GM12878 (cell line): ENCODE results near the gene UBASH3B. TPM values are rescaled to one million over a fixed set of nuclear protein-coding genes. Genes with fewer than 3 reads are reported as not detected.

Source experiments
- ATAC-seq: fragments of 200-7000 bp; cut with Tn5 transposase; 3 replicates; pipeline ENCODE4 v1.9.1; 2020; ENCODE audit warnings: mild to moderate bottlenecking, moderate library complexity
- BruUV-seq: library from RNA; stranded (reverse); fragments of 400-500 nt; replicated peaks from 2 replicates; lab custom pipeline; 2021; lab: Mats Ljungman, UMichigan
- CTCF ChIA-PET: fragments of 300-600 bp; sonication (Branson Sonifier 250); formaldehyde crosslinking; extraction: SDS; loops from one replicate; lab custom pipeline; 2021; ENCODE audit warnings: inconsistent platforms; lab: Yijun Ruan, JAX
- POLR2A ChIA-PET: fragments of 350-600 bp; formaldehyde crosslinking; extraction: SDS; loops from one replicate; lab custom pipeline; 2021; ENCODE audit warnings: inconsistent platforms; lab: Charles Lee
- RAD21 ChIA-PET: fragments of 300-600 bp; sonication (Branson Sonifier 250); formaldehyde crosslinking; loops from one replicate; lab custom pipeline; 2023; ENCODE audit warnings: antibody characterized with exemption; ENCODE audit not compliant: unreplicated experiment; lab: Charles Lee
- SMC1A ChIA-PET: fragments of 300-600 bp; sonication (Branson Sonifier 250); formaldehyde crosslinking; loops from one replicate; lab custom pipeline; 2023; ENCODE audit not compliant: unreplicated experiment, uncharacterized antibody; lab: Charles Lee
- DNase-seq: peaks from one replicate; pipeline ENCODE4 v3.0.0-alpha.2; 2011; ENCODE audit warnings: low read depth, low spot score
- FAIRE-seq: peaks from 3 replicates; lab custom pipeline; 2011; peaks lifted over from hg19 to GRCh38; lab: Jason Lieb, UNC
- H2AFZ ChIP-seq: 2 replicates; pipeline ENCODE4 v1.6.0; 2011; ENCODE audit warnings: low read depth, low read length, control low read depth; ENCODE audit not compliant: control insufficient read depth
- H3K27ac ChIP-seq: 2 replicates; pipeline ENCODE4 v1.5.1; 2011; ENCODE audit warnings: control low read depth; ENCODE audit not compliant: control insufficient read depth, insufficient read depth
- H3K27me3 ChIP-seq, 2 experiments: replicated peaks in 1 of 2; 2 replicates each; pipeline versions ENCODE4 v1.6.0 to v1.6.1; 2011; ENCODE audit warnings: low read length in 1 of 2; ENCODE audit not compliant: control insufficient read depth in 2 of 2, insufficient read depth in 2 of 2
- H3K36me3 ChIP-seq, 2 experiments: 2 replicates each; pipeline ENCODE4 v1.5.1; 2011; ENCODE audit warnings: low read length in 1 of 2; ENCODE audit not compliant: control insufficient read depth in 2 of 2, insufficient read depth in 2 of 2
- H3K4me1 ChIP-seq: 2 replicates; pipeline ENCODE4 v1.6.1; 2011; ENCODE audit warnings: mild to moderate bottlenecking, low read length, moderate library complexity, mixed read lengths; ENCODE audit not compliant: control insufficient read depth, insufficient read depth
- H3K4me2 ChIP-seq: 2 replicates; pipeline ENCODE4 v1.6.0; 2011; ENCODE audit warnings: control low read depth; ENCODE audit not compliant: control insufficient read depth, insufficient read depth
- H3K4me3 ChIP-seq: fragments of 200-600 bp; sonication (generic); 2 replicates; pipeline ENCODE4 v1.5.1; 2016
- H3K79me2 ChIP-seq: 2 replicates; pipeline ENCODE4 v1.6.0; 2011; ENCODE audit warnings: low read length; ENCODE audit not compliant: control insufficient read depth, insufficient read depth
- H3K9ac ChIP-seq: 2 replicates; pipeline ENCODE4 v1.8.0; 2011; ENCODE audit warnings: low read length, control low read depth, mixed read lengths; ENCODE audit not compliant: control insufficient read depth, insufficient read depth
- H3K9me3 ChIP-seq: replicated peaks from 3 replicates; pipeline ENCODE4 v1.5.1; 2011; ENCODE audit warnings: mild to moderate bottlenecking, low read length; ENCODE audit not compliant: control insufficient read depth, insufficient read depth
- H4K20me1 ChIP-seq: 2 replicates; pipeline ENCODE4 v1.6.0; 2011; ENCODE audit not compliant: control insufficient read depth, insufficient read depth
- RELA ChIP-seq: fragments of 450-650 bp; IDR thresholded peaks from 2 replicates; pipeline ENCODE4 v1.8.0; 2014; ENCODE audit warnings: borderline replicate concordance; ENCODE audit not compliant: partially characterized antibody
- ZBED1 ChIP-seq: IDR thresholded peaks from 2 replicates; pipeline ENCODE4 v1.6.1; 2016; ENCODE audit warnings: borderline replicate concordance
- ZNF687 ChIP-seq: fragments of 450-650 bp; IDR thresholded peaks from 2 replicates; pipeline ENCODE4 v1.6.1; 2017; ENCODE audit warnings: mild to moderate bottlenecking, moderate library complexity
- WGBS: methylation state at CpG from one replicate; pipeline ENCODE4 v1.1.6; 2016; ENCODE audit warnings: low lambda C conversion rate; ENCODE audit not compliant: insufficient replicate concordance, insufficient coverage; ENCODE audit errors: missing lambda C conversion rate; 5-methylcytosine and 5-hydroxymethylcytosine counted together
- in situ Hi-C: fragments of 300-500 bp; cut with MboI; formaldehyde crosslinking; loops from 9 replicates; pipeline ENCODE4 v1.14.3; 2018; ENCODE audit warnings: mixed read lengths
- intact Hi-C: fragments of 100-400 bp; cut with micrococcal nuclease; formaldehyde crosslinking; loops from one replicate; pipeline ENCODE4 v1.14.2; 2022; ENCODE audit not compliant: unreplicated experiment
- polyA plus RNA-seq, 11 experiments: library from polyadenylated mRNA; depleted of rRNA in 4 of 11; unstranded in 6 of 11; stranded (reverse) in 5 of 11; fragments of >200 nt; fragmentation: Nextera tagmentation in 4 of 11; fragmentation: Illumina TruSeq in 1 of 11; extraction: Ambion mirVana in 4 of 11; extraction: Trizol in 1 of 11; gene quantifications; 1 replicate in 1 of 11; 2 replicates in 10 of 11; pipeline versions ENCODE4 v1.2.1 to v1.2.3, GENCODE V29; 2011 to 2016; ENCODE audit warnings: inconsistent platforms in 2 of 11, missing spikeins in 2 of 11, low read depth in 1 of 11
- total RNA-seq, 4 experiments: library from RNA; depleted of rRNA in 3 of 4; stranded (reverse); fragments of >200 nt in 3 of 4; fragmentation: Illumina TruSeq in 1 of 4; extraction: Trizol in 1 of 4; gene quantifications; 2 replicates each; pipeline versions ENCODE4 v1.2.1 to v1.2.3, GENCODE V29; 2013 to 2021

The UBASH3B gene
- total and polyA plus RNA-seq, 10 of the 15 experiments (the other 5 are each of a cell fraction or from before 2014, with no cell fraction given): 0.18 to 3.3 (median 0.57) TPM

DNA sequence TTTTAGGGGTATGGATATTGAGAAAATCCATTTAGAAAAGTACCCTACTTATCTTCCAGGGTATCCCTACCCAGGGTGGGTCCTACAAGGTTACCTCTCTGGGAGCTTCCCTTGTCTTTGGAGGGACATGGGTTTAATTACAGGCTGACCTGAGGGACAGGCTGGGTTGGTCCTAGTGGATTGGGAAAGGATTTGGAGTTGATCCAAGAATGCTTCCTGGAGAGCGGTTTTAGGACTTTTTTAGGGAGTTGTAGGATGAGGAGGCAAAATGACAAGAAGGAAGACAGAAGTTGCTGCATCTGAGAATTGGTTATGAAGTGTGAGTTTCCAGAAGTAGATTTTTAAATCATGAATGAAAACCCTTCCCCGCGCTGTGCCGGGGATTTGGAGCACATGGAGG, 121.0 kb downstream of the UBASH3B start:
- peaks cover 4 to 12% of the 10 kb centered on the region in 2 experiments for H3K27me3 ChIP-seq
- no peak overlapping the region for H3K9ac ChIP-seq
- no TSS peak for BruUV-seq
- TF ChIP-seq ZBED1 (no peak), ZNF687 (no peak), RELA (no peak)
- intact Hi-C loops (no loop called here), in situ Hi-C loops (no loop called here)
- H3K4me1 ChIP-seq: no peaks in the 10 kb centered on the region
- H3K4me2 ChIP-seq: no peak overlapping the region
- no peaks in the 10 kb centered on the region for H3K79me2 ChIP-seq
- WGBS: 70% methylated on average over 4 of the region's 4 CpGs
- DNase-seq: no peak
- no peak for ATAC-seq
- H4K20me1 ChIP-seq: no peaks in the 10 kb centered on the region
- no peaks in the 10 kb centered on the region for H3K9me3 ChIP-seq
- H3K27ac ChIP-seq: no peak overlapping the region
- ChIA-PET CTCF (interaction anchor here (1.4 kb wide), 1 partner anchor 121 kb away, joined by 3 read pairs; the partner anchor contains the start of gene UBASH3B), SMC1A (interaction anchor here (0.9 kb wide), 1 partner anchor 76 kb away, joined by 3 read pairs; no protein-coding TSS in a partner anchor), RAD21 (no interaction called here), POLR2A (no interaction called here)
- H2AFZ ChIP-seq: no peak overlapping the region
- no peak overlapping the region for H3K4me3 ChIP-seq
- FAIRE-seq: no peak
- H3K36me3 ChIP-seq: no peaks in the 10 kb centered on the region
